Ovary (tissue), 9 donors: ENCODE data around the gene CTNNA3. TPM values are rescaled to one million over a fixed set of nuclear protein-coding genes. Genes with fewer than 3 reads are reported as not detected.

Experiments used
- DNase-seq, 5 donors: peaks; one replicate each; pipeline ENCODE4 v3.0.0-alpha.2; 2019 to 2020
- H3K27ac ChIP-seq, 2 donors: fragments of 200-600 bp; one replicate each; pipeline versions ENCODE4 v1.5.1 to v1.8.0; 2019 to 2022
- H3K27me3 ChIP-seq: fragments of 200-600 bp; one replicate; pipeline ENCODE4 v1.8.0; 2022
- H3K36me3 ChIP-seq: fragments of 200-600 bp; sonication (generic); one replicate; pipeline ENCODE4 v1.5.1; 2019
- H3K4me1 ChIP-seq: one replicate; pipeline ENCODE4 v1.8.1; 2013; ENCODE audit warnings: mild to moderate bottlenecking, moderate library complexity; ENCODE audit not compliant: insufficient read depth
- H3K4me3 ChIP-seq: fragments of 200-600 bp; sonication (generic); one replicate; pipeline ENCODE4 v1.5.1; 2017
- H3K9me3 ChIP-seq, 2 donors: fragments of 200-600 bp in 1 of 2; sonication (generic) in 1 of 2; one replicate each; pipeline versions ENCODE4 v1.5.1 to v1.8.1; 2013 to 2019; ENCODE audit warnings: mild to moderate bottlenecking in 1 of 2, moderate library complexity in 1 of 2
- CTCF ChIP-seq, 3 donors: fragments of 450-650 bp in 2 of 3; fragments of 200-600 bp in 1 of 3; IDR thresholded peaks; one replicate each; pipeline versions ENCODE4 v1.5.1 to v1.8.0; 2016 to 2022; ENCODE audit warnings: antibody characterized with exemption in 3 of 3, mild to moderate bottlenecking in 1 of 3
- EP300 ChIP-seq: sonication (generic); formaldehyde crosslinking; IDR thresholded peaks from one replicate; pipeline ENCODE4 v1.6.1; 2017; ENCODE audit warnings: antibody characterized with exemption
- POLR2A ChIP-seq: fragments of 450-650 bp; IDR thresholded peaks from one replicate; pipeline ENCODE4 v1.6.1; 2017; ENCODE audit warnings: antibody characterized with exemption, mild to moderate bottlenecking, moderate library complexity
- WGBS, 3 donors: extraction: QIAGEN DNeasy Blood & Tissue Kit in 1 of 3; methylation state at CpG; one replicate each; pipeline versions ENCODE4 v1.1.5 to v1.1.7; 2013 to 2017; 5-methylcytosine and 5-hydroxymethylcytosine counted together
- intact Hi-C, 4 donors: fragments of 100-400 bp; cut with DNase I; formaldehyde crosslinking; loops; one replicate each; pipeline versions ENCODE4 v1.11.0 to v1.15.1; 2022 to 2023
- polyA plus RNA-seq, 2 donors: library from polyadenylated mRNA; stranded (reverse); fragments of 200-250 nt in 1 of 2; fragments of 350-450 nt in 1 of 2; fragmentation: Illumina TruSeq in 1 of 2; extraction: RNeasy Lipid Tissue Mini Kit (QIAGEN cat#74804) in 1 of 2; gene quantifications; one replicate each; pipeline ENCODE4 v1.2.3, GENCODE V29; 2013 to 2014
- total RNA-seq, 7 donors: library from RNA; depleted of rRNA in 2 of 7; stranded (reverse); fragments of >200 nt in 2 of 7; fragmentation: NEBNext Ultra II Directional in 3 of 7; extraction: Animal tissue kit (Norgen Biotek cat#: 25700) in 3 of 7; gene quantifications; one replicate each; pipeline versions ENCODE4 v1.1.0 to v1.2.4, GENCODE V29; 2016 to 2023
- donor health status: DM: no; HTN: no; CAD: no; lungs with moderate emphysema.
- donor health status: DM: no; HTN: no; CAD: no.
- donor health status: Bipolar disorder and iron deficiency.
- donor health status: DM: yes; HTN: yes; CAD: no.
- donor health status: DM: no; HTN: no; CAD: no.
- donor health status: DM: yes; HTN: yes; CAD: no.

CTNNA3 gene
- total and polyA plus RNA-seq, 9 donors: 1.9 to 9.7 (median 4.0) TPM

DNA sequence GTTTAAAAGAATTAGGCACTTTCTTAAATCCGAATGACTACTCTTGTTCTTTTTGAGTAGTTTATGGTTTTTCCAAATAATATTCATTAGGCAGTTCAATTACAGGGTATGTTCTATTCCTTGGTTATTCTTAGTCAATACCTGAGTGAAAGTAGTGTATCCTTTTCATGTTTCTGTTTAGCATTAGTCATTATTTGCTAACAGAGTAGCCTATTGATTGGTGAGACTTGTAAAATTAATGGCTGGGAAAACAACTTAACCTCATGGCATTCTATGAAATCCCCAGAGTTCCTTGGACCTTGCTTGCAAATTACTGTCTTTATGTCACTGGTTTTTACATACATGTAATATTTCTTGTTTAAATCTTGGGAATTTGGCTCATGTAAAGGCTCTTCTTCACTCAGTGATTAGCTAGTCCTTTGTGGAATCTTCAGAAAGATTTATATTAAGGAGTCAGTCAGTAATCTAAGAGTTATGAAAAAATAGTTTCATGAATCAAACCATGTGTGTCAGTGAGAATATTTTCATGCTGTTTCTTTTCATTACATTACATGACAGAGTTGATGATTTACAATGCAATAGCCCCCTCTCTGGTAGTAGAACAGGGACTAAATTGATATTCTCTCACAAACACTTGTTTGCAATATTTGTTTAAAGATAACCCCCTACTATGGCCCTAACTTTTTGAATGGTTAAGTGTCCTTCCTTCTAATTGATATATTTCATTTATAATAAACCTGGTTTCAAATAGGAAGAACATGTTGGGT lies 851.6 kb downstream of the CTNNA3 start:
- intact Hi-C loops: no loop called here
- Histone ChIP-seq H3K4me3 (no peak overlapping the region), H3K9me3 (no peaks in the 10 kb centered on the region), H3K27ac (no peak overlapping the region), H3K27me3 (no peaks in the 10 kb centered on the region), H3K36me3 (no peaks in the 10 kb centered on the region), H3K4me1 (no peaks in the 10 kb centered on the region)
- DNase-seq: no peak
- WGBS, 3 donors: 85 to 96% (median 94%) methylated on average over 1 of the region's 1 CpG
- TF ChIP-seq EP300 (no peak), POLR2A (no peak), CTCF (IDR thresholded peaks at IDR 0.05) (no peak)

- H3K27me3 ChIP-seq: no peaks in the 10 kb centered on the region
- H3K27ac ChIP-seq: no peak overlapping the region
- WGBS, 3 donors: 6 to 50% (median 31%) methylated on average over 1 of the region's 1 CpG
- intact Hi-C loops: no loop called here
- TF ChIP-seq EP300 (no peak), CTCF (IDR thresholded peaks at IDR 0.05) (no peak), POLR2A (no peak)
- H3K4me3 ChIP-seq: no peak overlapping the region
- no peaks in the 10 kb centered on the region for H3K36me3 ChIP-seq
- no peaks in the 10 kb centered on the region for H3K4me1 ChIP-seq
- H3K9me3 ChIP-seq: no peaks in the 10 kb centered on the region
- no peak for DNase-seq
Observed at GRCh38 chr10:66843396-66843795, 852.6 kb downstream of the CTNNA3 start.

DNA sequence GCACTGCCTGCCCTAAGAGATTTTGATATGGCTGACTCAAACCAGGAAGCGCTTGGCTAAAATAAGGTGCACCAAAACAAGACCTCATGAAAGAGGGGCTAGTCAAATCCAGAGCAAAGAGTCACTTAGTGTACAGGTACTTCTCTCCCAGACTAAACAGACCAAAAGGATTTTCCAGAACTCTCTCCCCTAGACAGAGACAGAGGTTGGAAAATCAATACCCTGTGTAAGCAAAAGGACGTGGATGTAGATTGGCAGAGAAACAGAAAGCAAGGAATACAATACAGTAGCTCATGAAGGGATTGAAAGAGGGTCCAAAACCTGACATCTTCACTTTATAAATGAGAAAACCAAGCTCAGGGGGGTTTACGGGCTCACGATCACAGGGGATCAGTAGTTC lies 853.1 kb downstream of the CTNNA3 start:
- no peak for DNase-seq
- Histone ChIP-seq H3K4me3 (no peak overlapping the region), H3K4me1 (no peaks in the 10 kb centered on the region), H3K9me3 (no peaks in the 10 kb centered on the region), H3K27ac (no peak overlapping the region), H3K27me3 (no peaks in the 10 kb centered on the region), H3K36me3 (no peaks in the 10 kb centered on the region)
- intact Hi-C loops: no loop called here
- TF ChIP-seq CTCF (IDR thresholded peaks at IDR 0.05): no peak
- TF ChIP-seq POLR2A: no peak
- TF ChIP-seq EP300: no peak
- 87 to 97% (median 94%) methylated on average over 4 of the region's 4 CpGs for WGBS, 3 donors

DNA sequence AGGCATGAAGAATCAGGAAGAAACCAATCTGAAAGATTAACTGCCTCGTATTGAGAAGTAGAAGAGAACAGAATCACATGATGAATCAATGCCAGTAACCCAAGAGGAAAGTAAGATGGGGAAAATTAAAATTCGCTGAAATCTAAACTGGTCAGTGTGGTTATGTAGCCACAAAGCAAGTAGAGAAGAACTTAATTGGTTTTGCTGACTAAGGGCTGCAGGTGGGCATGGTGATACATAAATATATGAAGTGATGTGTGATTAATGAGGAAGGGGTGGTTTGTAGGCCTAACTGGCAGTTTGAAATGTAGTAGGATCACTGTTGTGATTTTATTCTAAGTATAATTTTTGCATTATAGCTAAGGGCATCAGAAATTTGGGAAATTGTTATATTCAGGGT lies 853.6 kb downstream of the CTNNA3 start:
- 90 to 94% (median 92%) methylated on average over 2 of the region's 2 CpGs for WGBS, 3 donors
- no peaks in the 10 kb centered on the region for H3K27me3 ChIP-seq
- H3K4me3 ChIP-seq: no peak overlapping the region
- H3K9me3 ChIP-seq: no peaks in the 10 kb centered on the region
- H3K36me3 ChIP-seq: no peaks in the 10 kb centered on the region
- H3K27ac ChIP-seq: no peak overlapping the region
- intact Hi-C loops: no loop called here
- no peak for TF ChIP-seq EP300
- H3K4me1 ChIP-seq: no peaks in the 10 kb centered on the region
- DNase-seq: no peak

- 91 to 98% (median 93%) methylated on average over 3 of the region's 3 CpGs for WGBS, 3 donors
- Histone ChIP-seq H3K27me3 (no peaks in the 10 kb centered on the region), H3K9me3 (no peaks in the 10 kb centered on the region), H3K36me3 (no peaks in the 10 kb centered on the region), H3K4me3 (no peak overlapping the region), H3K4me1 (no peaks in the 10 kb centered on the region), H3K27ac (no peak overlapping the region)
- intact Hi-C loops: no loop called here
- no peak for TF ChIP-seq POLR2A
- no peak for TF ChIP-seq CTCF (IDR thresholded peaks at IDR 0.05)
- TF ChIP-seq EP300: no peak
- DNase-seq: no peak
Observed at GRCh38 chr10:66838656-66839055, 857.3 kb downstream of the CTNNA3 start.
